Fibroblast of lung (primary cell): ENCODE measurements around the gene CC2D1B.

Experiments
- CTCF ChIP-seq, 2 donors: IDR thresholded peaks in 1 of 2; conservative IDR thresholded peaks in 1 of 2; 1 replicate in 1 of 2; 2 replicates in 1 of 2; pipeline ENCODE4 v1.5.1; 2011 to 2012; ENCODE audit warnings: low read length in 2 of 2, control low read depth in 1 of 2, inconsistent platforms in 1 of 2, low read depth in 1 of 2, mild to moderate bottlenecking in 1 of 2
- EZH2 ChIP-seq: IDR thresholded peaks from 2 replicates; pipeline ENCODE4 v1.5.1; 2012; ENCODE audit warnings: low read length, control low read depth, mild to moderate bottlenecking; ENCODE audit errors: missing control alignments

DNA sequence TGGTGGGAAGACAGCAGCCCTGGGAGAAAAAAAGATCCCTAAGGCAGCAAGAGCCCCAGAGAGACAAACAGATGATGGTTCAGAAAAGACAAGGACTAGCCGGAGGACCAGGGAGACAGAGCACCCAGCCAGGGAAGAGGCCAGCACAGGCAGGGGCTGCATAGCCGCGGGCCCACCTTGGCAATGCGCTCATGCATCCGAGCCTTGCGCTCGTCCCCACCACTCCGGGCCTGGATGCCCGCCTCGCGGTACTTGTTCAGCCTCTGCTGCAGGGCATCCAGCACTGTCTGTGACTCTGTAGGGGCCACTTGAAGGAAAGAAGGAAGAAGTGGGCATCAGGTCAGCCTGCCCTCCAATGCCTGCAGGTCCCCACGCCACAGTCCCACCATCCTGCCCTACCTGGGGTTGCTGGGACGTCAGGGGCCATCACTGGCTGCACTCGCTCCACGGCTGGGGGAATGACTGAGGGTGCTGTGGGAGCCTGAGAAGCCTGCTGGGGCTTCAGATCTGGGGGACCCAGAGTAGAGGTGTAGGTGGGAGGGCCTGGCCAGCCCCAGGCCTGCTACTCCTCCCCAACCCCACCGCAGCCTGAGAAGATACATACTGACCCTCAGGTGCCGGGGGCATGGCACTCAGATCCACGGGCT, 7.0 kb downstream of the CC2D1B start:
- TF ChIP-seq CTCF (conservative IDR thresholded peaks at IDR 0.05 in 1 of 2, IDR thresholded peaks at IDR 0.05 in 1 of 2; ENCODE audit: low read depth in 1 of 2, low read length in 2 of 2) = no peak
- no peak for TF ChIP-seq EZH2
